Measurements from ENCODE around the gene GCSAM. TPM values are rescaled to one million over a fixed set of nuclear protein-coding genes. Genes with fewer than 3 reads are reported as not detected.

The GCSAM gene
- total RNA-seq, 1 experiment from 2014 or later = not detected

DNA sequence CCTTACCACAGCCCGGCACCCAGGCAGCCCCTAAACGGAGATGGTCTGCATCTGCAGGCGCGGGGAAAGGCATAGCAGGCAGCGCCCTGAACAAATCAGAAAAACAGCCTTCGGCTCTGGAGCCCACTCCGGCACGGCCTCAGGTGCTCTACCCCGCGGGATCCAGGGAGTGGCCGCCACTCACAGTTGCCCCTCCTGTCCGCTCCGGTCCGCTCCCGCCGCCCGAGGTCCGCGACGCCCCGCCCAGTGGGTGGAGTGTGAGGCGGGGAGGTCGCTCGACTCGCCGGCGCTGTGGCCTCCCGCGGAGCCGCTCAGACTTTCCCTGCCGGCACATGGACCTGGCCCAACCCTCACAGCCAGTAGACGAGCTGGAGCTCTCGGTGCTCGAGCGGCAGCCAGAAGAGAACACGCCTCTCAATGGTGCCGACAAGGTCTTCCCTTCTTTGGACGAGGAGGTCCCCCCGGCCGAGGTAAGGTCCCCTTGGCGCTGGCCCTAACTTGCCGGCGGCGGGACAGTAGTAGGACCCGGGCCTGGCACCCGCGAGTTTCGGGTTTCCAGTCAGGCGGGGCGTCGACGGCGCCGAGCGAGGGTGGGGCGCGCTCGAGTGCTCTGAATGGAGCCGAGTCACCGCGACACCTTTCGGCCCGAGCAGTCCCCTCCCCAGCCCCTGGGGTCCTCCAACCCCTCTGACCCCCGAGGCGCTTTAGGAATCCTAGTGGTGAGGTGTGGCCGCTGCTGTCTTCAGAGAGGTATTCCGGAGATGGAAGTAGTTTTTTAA, 46.8 kb downstream of the GCSAM start, which contains the start of gene C3orf52:
TSS of gene C3orf52 (plus strand) at position 314 of the 779 bp plus-strand sequence. CDS start at position 333, 19 bp downstream.
- BruUV-seq (replicated peaks) = TSS peak; percentile 41
- DNase-seq = peak; percentile 91

DNA sequence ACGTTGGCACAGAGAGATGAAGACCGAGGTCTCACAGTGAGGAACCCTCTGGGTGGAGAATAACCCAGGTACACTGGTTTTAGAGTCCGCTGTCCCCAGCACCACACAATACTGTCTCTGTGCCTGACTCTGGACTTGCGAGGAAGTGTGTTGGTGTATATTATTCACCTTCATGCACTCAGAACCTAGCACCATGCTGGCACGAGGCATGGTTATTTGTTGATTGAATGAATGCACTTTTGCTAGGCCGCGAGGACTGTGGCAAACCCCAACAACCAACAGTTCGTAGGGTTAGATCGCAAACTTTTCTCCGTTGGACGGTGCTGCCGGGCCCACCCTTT, 47.3 kb downstream of the GCSAM start:
- TSS peak; percentile 71 for BruUV-seq (replicated peaks)
- ATAC-seq (peak; percentile 2), DNase-seq (no peak)
- no peaks in the 10 kb centered on the region for H3K36me3 ChIP-seq (ENCODE audit: low read depth, low read length)
- H3K79me2 ChIP-seq (ENCODE audit: low read length) = peaks cover 41% of the 10 kb centered on the region
- no peaks in the 10 kb centered on the region for H3F3A ChIP-seq (ENCODE audit: low read length, unreplicated experiment)
- intact Hi-C loops (cut with micrococcal nuclease) = loop anchor here (1.0 to 5.0 kb wide), 3 partner anchors 10 to 98 kb away; no protein-coding TSS in a partner anchor
- H4K20me1 ChIP-seq (ENCODE audit: low read length) = peaks cover 30% of the 10 kb centered on the region
- peak overlapping the region; percentile 97 for H2AFZ ChIP-seq (ENCODE audit: low read length)
- TF ChIP-seq EZH2phosphoT487 (IDR thresholded peaks at IDR 0.05; ENCODE audit: borderline replicate concordance, low read length) = no peak
- TF ChIP-seq EZH2 (IDR thresholded peaks at IDR 0.05; ENCODE audit: low read length, unreplicated experiment) = no peak
- TF ChIP-seq, protein P1, sequence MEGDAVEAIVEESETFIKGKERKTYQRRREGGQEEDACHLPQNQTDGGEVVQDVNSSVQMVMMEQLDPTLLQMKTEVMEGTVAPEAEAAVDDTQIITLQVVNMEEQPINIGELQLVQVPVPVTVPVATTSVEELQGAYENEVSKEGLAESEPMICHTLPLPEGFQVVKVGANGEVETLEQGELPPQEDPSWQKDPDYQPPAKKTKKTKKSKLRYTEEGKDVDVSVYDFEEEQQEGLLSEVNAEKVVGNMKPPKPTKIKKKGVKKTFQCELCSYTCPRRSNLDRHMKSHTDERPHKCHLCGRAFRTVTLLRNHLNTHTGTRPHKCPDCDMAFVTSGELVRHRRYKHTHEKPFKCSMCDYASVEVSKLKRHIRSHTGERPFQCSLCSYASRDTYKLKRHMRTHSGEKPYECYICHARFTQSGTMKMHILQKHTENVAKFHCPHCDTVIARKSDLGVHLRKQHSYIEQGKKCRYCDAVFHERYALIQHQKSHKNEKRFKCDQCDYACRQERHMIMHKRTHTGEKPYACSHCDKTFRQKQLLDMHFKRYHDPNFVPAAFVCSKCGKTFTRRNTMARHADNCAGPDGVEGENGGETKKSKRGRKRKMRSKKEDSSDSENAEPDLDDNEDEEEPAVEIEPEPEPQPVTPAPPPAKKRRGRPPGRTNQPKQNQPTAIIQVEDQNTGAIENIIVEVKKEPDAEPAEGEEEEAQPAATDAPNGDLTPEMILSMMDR (conservative IDR thresholded peaks at IDR 0.05; ENCODE audit: low read depth, low read length) = no peak
- peaks cover 39% of the 10 kb centered on the region for H3K4me1 ChIP-seq (ENCODE audit: insufficient read depth, low read length)
- H3K27ac ChIP-seq (ENCODE audit: low read length) = peak overlapping the region; percentile 93
- CTCF ChIA-PET = no interaction called here
- H3K9me2 ChIP-seq (replicated peaks; ENCODE audit: low read length) = no peaks in the 10 kb centered on the region
- H3K9ac ChIP-seq (ENCODE audit: low read length) = peak overlapping the region; percentile 96
- H3K4me3 ChIP-seq (ENCODE audit: low read length) = peak overlapping the region; percentile 94
- H3K9me3 ChIP-seq (ENCODE audit: low read length) = no peaks in the 10 kb centered on the region
- no peaks in the 10 kb centered on the region for H3K27me3 ChIP-seq (ENCODE audit: low read length)
- peak overlapping the region; percentile 88 for H3K4me2 ChIP-seq (ENCODE audit: low read length)
- POLR2A ChIA-PET (ENCODE audit: unreplicated experiment) = interaction anchor here (0.6 to 1.0 kb wide), 3 partner anchors 12 to 47 kb away, joined by 3 to 6 read pairs (median 3); no protein-coding TSS in a partner anchor

More for the DNA sequence above, 46.8 kb downstream of the GCSAM start, which contains the start of gene C3orf52:
- Histone ChIP-seq H3K79me2 (ENCODE audit: low read length) (peaks cover 46% of the 10 kb centered on the region), H3K27me3 (ENCODE audit: low read length) (no peaks in the 10 kb centered on the region), H3K4me1 (ENCODE audit: insufficient read depth, low read length) (peaks cover 44% of the 10 kb centered on the region), H3F3A (ENCODE audit: low read length, unreplicated experiment) (no peaks in the 10 kb centered on the region), H3K36me3 (ENCODE audit: low read depth, low read length) (no peaks in the 10 kb centered on the region), H3K27ac (ENCODE audit: low read length) (peak within 1 kb of the TSS; percentile 93), H3K4me2 (ENCODE audit: low read length) (peak within 1 kb of the TSS; percentile 88), H2AFZ (ENCODE audit: low read length) (peak within 1 kb of the TSS; percentile 97), H3K9me3 (ENCODE audit: low read length) (no peaks in the 10 kb centered on the region), H4K20me1 (ENCODE audit: low read length) (peaks cover 36% of the 10 kb centered on the region), H3K4me3 (ENCODE audit: low read length) (peak within 1 kb of the TSS; percentile 94), H3K9ac (ENCODE audit: low read length) (peak within 1 kb of the TSS; percentile 96), H3K9me2 (replicated peaks; ENCODE audit: low read length) (no peaks in the 10 kb centered on the region)
- POLR2A ChIA-PET (ENCODE audit: unreplicated experiment) = interaction anchor here (0.6 to 1.0 kb wide), 4 partner anchors 11 to 47 kb away, joined by 3 to 6 read pairs (median 3); no protein-coding TSS in a partner anchor
- intact Hi-C loops (cut with micrococcal nuclease) = loop anchor here (1.0 to 5.0 kb wide), 3 partner anchors 11 to 99 kb away; no protein-coding TSS in a partner anchor
- TF ChIP-seq EZH2 (IDR thresholded peaks at IDR 0.05; ENCODE audit: low read length, unreplicated experiment) (no peak), EZH2phosphoT487 (IDR thresholded peaks at IDR 0.05; ENCODE audit: borderline replicate concordance, low read length) (no peak)
- TF ChIP-seq, protein P1 (conservative IDR thresholded peaks at IDR 0.05; ENCODE audit: low read depth, low read length) = no peak; the same call in 1 of the 2 replicates
- CTCF ChIA-PET = interaction anchor here (0.7 to 0.9 kb wide), 2 partner anchors 25 to 97 kb away, joined by 3 read pairs; no protein-coding TSS in a partner anchor
- peak; percentile 88 for ATAC-seq

Measured in PC-3 (cell line).